T-helper 17 cell (primary cell): ENCODE measurements around the gene ESRRB. TPM values are rescaled to one million over a fixed set of nuclear protein-coding genes. Genes with fewer than 3 reads are reported as not detected.

Source experiments
- ATAC-seq: fragments of 150-1000 bp; cut with Tn5 transposase; 2 replicates; pipeline ENCODE4 v1.10.0; 2021; ENCODE audit warnings: mild to moderate bottlenecking, moderate library complexity
- DNase-seq, 3 donors: peaks; one replicate each; pipeline versions ENCODE4 v3.0.0 to v3.0.0-alpha.2; 2020 to 2021
- H3K9me3 ChIP-seq: one replicate; pipeline ENCODE4 v1.7.0; 2013; ENCODE audit warnings: low read length, mild to moderate bottlenecking; ENCODE audit not compliant: control insufficient read depth, poor library complexity, severe bottlenecking
- H3K27ac Mint-ChIP-seq: one replicate; pipeline ENCODE4 v1.8.0; 2022; ENCODE audit warnings: mild to moderate bottlenecking, moderate library complexity, mixed read lengths
- H3K27me3 Mint-ChIP-seq: one replicate; pipeline ENCODE4 v1.8.0; 2022; ENCODE audit warnings: mixed read lengths
- H3K36me3 Mint-ChIP-seq: one replicate; pipeline ENCODE4 v1.8.0; 2022; ENCODE audit warnings: low read depth, mixed read lengths
- H3K4me1 Mint-ChIP-seq: one replicate; pipeline ENCODE4 v1.8.0; 2022; ENCODE audit warnings: mild to moderate bottlenecking, mixed read lengths
- H3K4me3 Mint-ChIP-seq: one replicate; pipeline ENCODE4 v1.8.0; 2022; ENCODE audit warnings: mild to moderate bottlenecking, moderate library complexity, mixed read lengths
- total RNA-seq, 4 donors: library from RNA in 2 of 4; stranded (reverse) in 2 of 4; gene quantifications; one replicate each; pipeline ENCODE4 v1.2.3 and lab custom pipeline; 2022 to 2026

ESRRB gene
- total RNA-seq, 2 donors from 2014 or later: 0.40 TPM; not detected in 1

DNA sequence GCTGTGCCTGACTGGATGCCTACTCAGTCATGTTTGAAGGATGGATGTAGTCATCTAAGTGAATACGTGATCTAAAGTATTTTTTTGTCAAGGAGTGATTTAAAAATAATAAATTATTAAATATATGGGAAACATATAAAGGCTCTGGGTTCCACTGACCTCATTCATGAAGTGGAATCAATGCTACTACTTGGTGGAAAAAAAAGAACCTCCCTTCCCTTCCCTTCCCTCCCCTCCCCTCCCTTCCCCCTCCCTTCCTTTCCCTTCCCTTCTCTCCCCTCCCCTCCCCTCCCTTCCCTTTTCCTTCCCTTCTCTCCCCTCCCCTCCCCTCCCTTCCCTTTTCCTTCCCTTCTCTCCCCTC is 162.7 kb downstream of the ESRRB start:
- Mint-ChIP-seq H3K36me3 (peaks cover 2% of the 10 kb centered on the region), H3K4me1 (peaks cover 5% of the 10 kb centered on the region), H3K27me3 (peaks cover 34% of the 10 kb centered on the region), H3K4me3 (no peak overlapping the region), H3K27ac (no peak overlapping the region)
- H3K9me3 ChIP-seq: no peaks in the 10 kb centered on the region
- ATAC-seq (no peak), DNase-seq (no peak)

DNA sequence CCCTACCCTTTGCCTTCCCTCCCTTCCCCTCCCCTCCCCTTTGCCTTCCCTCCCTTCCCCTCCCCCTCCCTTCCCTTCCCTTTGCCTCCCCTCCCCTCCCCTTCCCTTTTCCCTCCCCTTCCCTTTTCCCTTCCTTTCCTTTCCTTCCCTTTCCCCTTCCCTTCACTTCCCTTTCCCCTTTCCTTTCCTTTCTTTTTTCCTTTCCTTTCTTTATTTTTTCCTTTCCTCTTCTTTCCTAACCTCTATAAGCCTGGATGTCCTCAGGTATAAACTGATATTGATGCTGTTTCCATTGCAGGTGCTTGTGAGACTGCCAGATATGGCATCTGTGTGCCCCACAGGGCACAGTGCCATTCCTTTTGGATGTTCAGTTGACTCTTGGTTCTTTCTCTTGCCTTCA is 163.2 kb downstream of the ESRRB start:
- Mint-ChIP-seq H3K4me3 (no peak overlapping the region), H3K27ac (no peak overlapping the region), H3K4me1 (peaks cover 5% of the 10 kb centered on the region), H3K36me3 (peaks cover 2% of the 10 kb centered on the region), H3K27me3 (peaks cover 36% of the 10 kb centered on the region)
- H3K9me3 ChIP-seq: no peaks in the 10 kb centered on the region
- DNase-seq (no peak), ATAC-seq (no peak)

DNA sequence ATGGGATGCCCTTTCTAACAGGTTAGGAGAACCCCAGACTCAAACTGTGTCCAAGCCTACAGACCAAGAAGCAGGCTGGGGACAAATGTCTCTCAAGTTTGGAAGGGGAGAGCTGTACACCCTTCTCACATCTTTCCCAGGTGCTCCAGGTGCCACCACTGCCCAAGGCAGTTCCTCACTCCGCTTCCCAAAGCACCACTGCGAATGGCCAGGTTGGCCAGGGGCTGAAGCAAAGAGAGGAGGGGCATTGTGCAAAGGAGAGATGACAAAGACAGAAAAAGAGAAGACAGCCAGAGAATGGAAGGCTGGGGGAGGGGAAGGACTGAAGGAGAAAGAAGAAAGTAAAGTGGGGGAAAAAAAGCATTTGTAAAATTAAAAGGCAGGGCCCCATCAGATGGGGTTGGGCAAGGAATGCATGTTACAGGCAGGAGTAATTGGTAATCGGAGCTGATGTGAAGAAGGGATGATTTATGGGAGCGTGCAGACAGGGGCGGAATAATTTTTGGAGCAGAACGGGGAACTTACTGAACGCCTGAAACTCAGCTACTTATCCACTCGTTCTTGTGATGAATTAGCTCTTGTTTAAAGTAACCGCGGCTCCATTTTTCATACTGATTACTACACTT is 165.8 kb downstream of the ESRRB start:
- DNase-seq: no peak
- Mint-ChIP-seq H3K4me3 (no peak overlapping the region), H3K36me3 (peaks cover 2% of the 10 kb centered on the region), H3K4me1 (peaks cover 5% of the 10 kb centered on the region), H3K27me3 (peaks cover 32% of the 10 kb centered on the region), H3K27ac (no peak overlapping the region)
- ATAC-seq: no peak
- H3K9me3 ChIP-seq: no peaks in the 10 kb centered on the region

DNA sequence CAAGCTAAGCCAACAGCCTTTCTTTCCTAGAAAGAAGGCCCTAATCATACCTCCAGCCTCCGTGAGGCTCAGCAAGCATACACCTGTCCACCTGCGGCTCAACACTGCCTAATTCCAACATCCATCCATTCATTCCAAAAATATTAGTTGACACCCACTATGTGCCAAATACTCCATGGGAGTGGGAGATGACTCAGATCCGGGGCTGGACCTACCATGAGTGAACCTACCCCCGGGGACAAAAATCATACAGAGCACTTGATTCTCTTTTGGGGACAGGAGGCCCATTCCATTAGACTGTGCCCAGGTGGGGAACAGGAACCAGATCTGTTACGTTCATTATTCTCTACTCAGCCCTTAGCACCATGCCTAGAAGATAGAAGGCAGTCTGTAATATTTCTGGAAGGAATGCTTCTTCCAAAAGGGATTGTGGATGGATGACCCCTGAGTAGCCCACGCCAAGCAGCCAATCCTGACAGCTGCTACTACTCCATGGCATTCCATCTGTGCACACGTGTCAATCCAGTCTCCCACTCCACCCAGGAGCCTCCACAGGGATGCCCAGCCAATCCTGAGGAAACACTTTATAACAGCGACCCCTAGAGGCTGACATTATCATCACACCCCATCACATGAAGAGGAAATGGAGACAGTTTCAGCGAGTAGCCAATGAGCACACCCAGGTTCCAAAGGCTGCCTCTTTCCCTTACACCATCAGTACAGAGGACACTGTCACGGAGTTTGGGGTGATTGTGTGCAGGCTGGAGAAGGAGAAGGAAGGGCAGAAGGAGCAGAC is 170.7 kb downstream of the ESRRB start:
- no peak for ATAC-seq
- H3K9me3 ChIP-seq: no peaks in the 10 kb centered on the region
- Mint-ChIP-seq H3K36me3 (no peaks in the 10 kb centered on the region), H3K27ac (no peak overlapping the region), H3K4me3 (no peak overlapping the region), H3K4me1 (peaks cover 3% of the 10 kb centered on the region), H3K27me3 (peaks cover 26% of the 10 kb centered on the region)
- DNase-seq: no peak

DNA sequence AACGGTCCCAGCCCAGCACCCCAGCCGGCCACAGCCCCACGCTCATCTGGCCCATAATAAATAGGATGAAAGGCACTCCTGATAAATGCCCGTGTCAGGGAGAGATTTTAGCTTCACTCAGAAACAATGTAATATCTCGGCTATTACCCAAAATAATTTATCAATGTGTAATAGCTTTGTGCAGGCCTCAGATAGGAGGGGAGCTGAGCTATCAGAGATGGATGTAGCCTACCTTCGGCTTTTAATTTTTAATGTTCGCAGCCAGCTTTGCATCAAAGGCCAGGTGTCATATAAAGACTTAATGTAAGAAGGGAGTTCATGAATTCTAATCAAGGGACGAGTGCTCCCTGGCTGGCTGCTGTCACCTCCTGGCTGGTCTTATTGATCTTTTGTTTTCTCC is 171.9 kb downstream of the ESRRB start:
- no peak overlapping the region for H3K27ac Mint-ChIP-seq
- ATAC-seq: no peak
- peaks cover 28% of the 10 kb centered on the region for H3K27me3 Mint-ChIP-seq
- H3K4me3 Mint-ChIP-seq: no peak overlapping the region
- H3K36me3 Mint-ChIP-seq: no peaks in the 10 kb centered on the region
- H3K9me3 ChIP-seq: no peaks in the 10 kb centered on the region
- no peak for DNase-seq
- no peaks in the 10 kb centered on the region for H3K4me1 Mint-ChIP-seq

DNA sequence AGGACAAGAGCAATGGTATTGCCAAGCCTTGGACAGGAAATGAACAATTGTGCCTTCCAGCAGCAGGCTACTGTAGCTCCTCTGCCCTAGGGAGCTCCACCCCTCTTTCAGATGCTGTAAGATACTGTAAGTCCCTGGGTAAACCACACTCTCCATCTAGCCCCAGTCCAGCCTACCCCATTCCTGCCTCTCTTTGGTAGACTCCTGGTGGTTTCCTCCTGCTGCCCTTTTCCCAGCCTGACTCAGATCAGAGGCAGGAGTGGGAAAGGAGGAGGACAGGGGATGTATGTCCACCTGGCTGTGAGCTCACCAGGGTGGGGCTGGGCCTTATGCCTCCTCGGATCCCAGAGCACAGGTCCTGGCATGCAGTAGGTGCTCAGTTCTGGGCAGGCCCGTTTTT is 174.6 kb downstream of the ESRRB start:
- peaks cover 22% of the 10 kb centered on the region for H3K27me3 Mint-ChIP-seq
- H3K27ac Mint-ChIP-seq: no peak overlapping the region
- no peak for ATAC-seq
- no peaks in the 10 kb centered on the region for H3K4me1 Mint-ChIP-seq
- H3K9me3 ChIP-seq: no peaks in the 10 kb centered on the region
- DNase-seq: no peak
- H3K4me3 Mint-ChIP-seq: no peak overlapping the region
- H3K36me3 Mint-ChIP-seq: no peaks in the 10 kb centered on the region

DNA sequence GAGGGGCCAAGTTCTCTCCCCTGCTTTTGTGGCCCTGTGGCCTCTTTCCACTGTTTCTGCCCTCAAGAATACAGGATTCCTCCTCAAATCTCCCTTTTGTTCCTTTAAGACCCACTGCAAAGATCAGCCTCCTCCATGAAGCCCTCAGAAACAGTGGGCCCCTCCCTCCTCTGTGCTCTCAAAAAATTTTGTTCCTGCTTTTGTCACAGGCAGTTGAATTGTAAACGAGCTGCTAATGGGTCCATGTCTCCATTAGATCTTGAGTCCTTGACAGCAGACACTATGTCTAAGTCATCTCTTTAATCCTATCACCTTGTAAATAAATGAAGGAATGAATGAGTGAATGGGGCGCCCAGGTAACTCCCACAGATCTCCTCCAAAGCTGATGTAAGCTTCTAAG is 175.2 kb downstream of the ESRRB start:
- no peaks in the 10 kb centered on the region for H3K9me3 ChIP-seq
- Mint-ChIP-seq H3K4me3 (no peak overlapping the region), H3K4me1 (no peaks in the 10 kb centered on the region), H3K36me3 (no peaks in the 10 kb centered on the region), H3K27me3 (peaks cover 28% of the 10 kb centered on the region), H3K27ac (no peak overlapping the region)
- ATAC-seq (no peak), DNase-seq (no peak)

Other genes starting within 250 kb of the ESRRB start
- 10 to 100 TPM; 62.0 to 63.9 TPM for gene GPATCH2L, start 224.2 kb upstream of the ESRRB start, total RNA-seq